Tibial artery (tissue), 4 donors: ENCODE measurements around the gene SPINDOC.
"Not testable (repeated sequence)": the region's sequence is repeated elsewhere in the genome, so short reads cannot be mapped to it uniquely, and the experiment has no call there.

Experiments
- DNase-seq, 2 donors: peaks; one replicate each; pipeline ENCODE4 v3.0.0-alpha.2; 2019
- H3K27ac ChIP-seq, 2 donors: fragments of 200-600 bp; sonication (generic) in 1 of 2; 1 replicate in 1 of 2; 2 replicates in 1 of 2; pipeline ENCODE4 v1.5.1; 2018 to 2019; ENCODE audit warnings: mild to moderate bottlenecking in 1 of 2
- H3K27me3 ChIP-seq, 2 donors: fragments of 200-600 bp; sonication (generic) in 1 of 2; one replicate each; pipeline versions ENCODE4 v1.5.1 to v1.6.0; 2016 to 2019
- H3K36me3 ChIP-seq, 3 donors: fragments of 200-600 bp; sonication (generic) in 2 of 3; one replicate each; pipeline ENCODE4 v1.5.1; 2016 to 2019; ENCODE audit warnings: mild to moderate bottlenecking in 2 of 3
- H3K4me1 ChIP-seq, 4 donors: fragments of 200-600 bp; sonication (generic) in 2 of 4; 1 replicate in 3 of 4; 2 replicates in 1 of 4; pipeline ENCODE4 v1.5.1; 2016 to 2019
- H3K4me3 ChIP-seq, 2 donors: fragments of 200-600 bp; sonication (generic) in 1 of 2; 1 replicate in 1 of 2; 2 replicates in 1 of 2; pipeline ENCODE4 v1.5.1; 2018 to 2019; ENCODE audit warnings: mild to moderate bottlenecking in 2 of 2
- H3K9me3 ChIP-seq, 3 donors: fragments of 200-600 bp; sonication (generic) in 1 of 3; one replicate each; pipeline ENCODE4 v1.5.1; 2016 to 2019
- CTCF ChIP-seq, 2 experiments: fragments of 200-600 bp in 1 of 2; fragments of 450-650 bp in 1 of 2; IDR thresholded peaks; one replicate each; pipeline ENCODE4 v1.5.1; 2017 to 2019; ENCODE audit warnings: antibody characterized with exemption in 2 of 2, mild to moderate bottlenecking in 1 of 2, moderate library complexity in 1 of 2
- intact Hi-C: fragments of 100-400 bp; cut with DNase I; formaldehyde crosslinking; loops from one replicate; pipeline ENCODE4 v1.15.0; 2023; ENCODE audit warnings: low total_unique reads

Gene SPINDOC

GRCh38 chr11:63769042-63769713, 44.1 kb upstream of the SPINDOC start:
- H3K9me3 ChIP-seq: no peaks in the 10 kb centered on the region
- H3K36me3 ChIP-seq: peaks cover 0 to 8% (median 0%) of the 10 kb centered on the region in 3 donors
- peak overlapping the region; percentile 91 to 94 for H3K4me3 ChIP-seq
- TF ChIP-seq CTCF (IDR thresholded peaks at IDR 0.05): no peak
- H3K27me3 ChIP-seq: no peaks in the 10 kb centered on the region
- peak overlapping the region; percentile 86 to 89 for H3K27ac ChIP-seq
- DNase-seq: peak in 1 of 2 donors; percentile 71
- peaks cover 0 to 42% (median 19%) of the 10 kb centered on the region in 4 donors for H3K4me1 ChIP-seq
- intact Hi-C loops: loop anchor here (2.0 to 5.0 kb wide), 3 partner anchors 44 to 178 kb away; partner anchors contain the start of genes MARK2 and SPINDOC

- TF ChIP-seq CTCF (IDR thresholded peaks at IDR 0.05): no peak
- peaks cover 0 to 2% (median 0%) of the 10 kb centered on the region in 3 donors for H3K36me3 ChIP-seq
- intact Hi-C loops: loop anchor here (2.0 to 5.0 kb wide), 3 partner anchors 43 to 177 kb away; partner anchors contain the start of genes MARK2 and SPINDOC
- peak overlapping the region; percentile 86 to 89 for H3K27ac ChIP-seq
- no peaks in the 10 kb centered on the region for H3K9me3 ChIP-seq
- DNase-seq: no peak
- H3K4me3 ChIP-seq: peak overlapping the region; percentile 91 to 94
- H3K4me1 ChIP-seq: peaks cover 0 to 39% (median 19%) of the 10 kb centered on the region in 4 donors
- no peaks in the 10 kb centered on the region for H3K27me3 ChIP-seq
These were observed 43.4 kb upstream of the SPINDOC start for GRCh38 chr11:63769714-63770455.

- H3K27ac ChIP-seq: no peak overlapping the region
- DNase-seq: no peak
- no peaks in the 10 kb centered on the region for H3K9me3 ChIP-seq
- intact Hi-C loops: no loop called here
- H3K4me3 ChIP-seq: no peak overlapping the region
- no peak for TF ChIP-seq CTCF (IDR thresholded peaks at IDR 0.05)
- H3K27me3 ChIP-seq: no peaks in the 10 kb centered on the region
- no peaks in the 10 kb centered on the region for H3K36me3 ChIP-seq
- H3K4me1 ChIP-seq: peaks cover 0 to 31% (median 17%) of the 10 kb centered on the region in 4 donors
These were observed 42.5 kb upstream of the SPINDOC start for GRCh38 chr11:63770763-63771162.

- H3K9me3 ChIP-seq, H3K36me3 ChIP-seq, intact Hi-C loops, H3K27ac ChIP-seq, H3K27me3 ChIP-seq, H3K4me3 ChIP-seq, DNase-seq: not testable (repeated sequence)
- H3K4me1 ChIP-seq: peaks cover 0 to 21% (median 10%) of the 10 kb centered on the region in 4 donors
These were observed 41.4 kb upstream of the SPINDOC start for GRCh38 chr11:63771741-63772318.

- intact Hi-C loops: no loop called here
- TF ChIP-seq CTCF (IDR thresholded peaks at IDR 0.05): no peak
- DNase-seq: no peak
These were observed 38.1 kb upstream of the SPINDOC start for GRCh38 chr11:63775191-63775590.

GRCh38 chr11:63779039-63779438, 34.2 kb upstream of the SPINDOC start:
- no peak overlapping the region for H3K27ac ChIP-seq
- no peaks in the 10 kb centered on the region for H3K9me3 ChIP-seq
- no peak for DNase-seq
- intact Hi-C loops: no loop called here
- H3K27me3 ChIP-seq: no peaks in the 10 kb centered on the region
- no peaks in the 10 kb centered on the region for H3K4me1 ChIP-seq
- no peaks in the 10 kb centered on the region for H3K36me3 ChIP-seq
- H3K4me3 ChIP-seq: no peak overlapping the region
- no peak for TF ChIP-seq CTCF (IDR thresholded peaks at IDR 0.05)

More at GRCh38 chr11:63775191-63775590, 38.1 kb upstream of the SPINDOC start:
- Histone ChIP-seq H3K9me3 (no peaks in the 10 kb centered on the region), H3K27ac (no peak overlapping the region), H3K36me3 (no peaks in the 10 kb centered on the region), H3K27me3 (no peaks in the 10 kb centered on the region), H3K4me3 (no peak overlapping the region), H3K4me1 (peaks cover 0 to 1% (median under 1%) of the 10 kb centered on the region in 4 donors)
